Measurements from ENCODE around the gene SF3B2.
"Not testable (repeated sequence)": the region's sequence is repeated elsewhere in the genome, so short reads cannot be mapped to it uniquely, and the experiment has no call there.

SF3B2 gene

DNA sequence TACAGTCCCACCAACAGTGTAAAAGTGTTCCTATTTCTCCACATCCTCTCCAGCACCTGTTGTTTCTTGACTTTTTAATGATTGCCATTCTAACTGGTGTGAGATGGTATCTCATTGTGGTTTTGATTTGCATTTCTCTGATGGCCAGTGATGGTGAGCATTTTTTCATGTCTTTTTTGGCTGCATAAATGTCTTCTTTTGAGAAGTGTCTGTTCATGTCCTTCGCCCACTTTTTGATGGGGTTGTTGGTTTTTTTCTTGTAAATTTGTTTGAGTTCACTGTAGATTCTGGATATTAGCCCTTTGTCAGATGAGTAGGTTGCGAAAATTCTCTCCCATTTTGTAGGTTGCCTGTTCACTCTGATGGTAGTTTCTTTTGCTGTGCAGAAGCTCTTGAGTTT is 40.0 kb downstream of the SF3B2 start:
- not testable (repeated sequence) for H3K9ac ChIP-seq (ENCODE audit: low read depth, low read length); H3K27ac ChIP-seq (ENCODE audit: low read depth, low read length); H3K36me3 ChIP-seq (ENCODE audit: control insufficient read depth, insufficient read depth, low read length); H3K4me1 ChIP-seq (ENCODE audit: control insufficient read depth, insufficient read depth, low read length); H3K4me3 ChIP-seq (ENCODE audit: low read depth, low read length); H3K27me3 ChIP-seq (ENCODE audit: control insufficient read depth, insufficient read depth, low read length); H3K9me3 ChIP-seq (ENCODE audit: control insufficient read depth, insufficient read depth, low read length)

- H3K4me1 ChIP-seq (ENCODE audit: control insufficient read depth, insufficient read depth, low read length); H3K27ac ChIP-seq (ENCODE audit: low read depth, low read length); H3K27me3 ChIP-seq (ENCODE audit: control insufficient read depth, insufficient read depth, low read length); H3K9ac ChIP-seq (ENCODE audit: low read depth, low read length); H3K9me3 ChIP-seq (ENCODE audit: control insufficient read depth, insufficient read depth, low read length); H3K36me3 ChIP-seq (ENCODE audit: control insufficient read depth, insufficient read depth, low read length); H3K4me3 ChIP-seq (ENCODE audit: low read depth, low read length): not testable (repeated sequence)
Measured at GRCh38 chr11:66099746-66100145, 47.6 kb downstream of the SF3B2 start.

DNA sequence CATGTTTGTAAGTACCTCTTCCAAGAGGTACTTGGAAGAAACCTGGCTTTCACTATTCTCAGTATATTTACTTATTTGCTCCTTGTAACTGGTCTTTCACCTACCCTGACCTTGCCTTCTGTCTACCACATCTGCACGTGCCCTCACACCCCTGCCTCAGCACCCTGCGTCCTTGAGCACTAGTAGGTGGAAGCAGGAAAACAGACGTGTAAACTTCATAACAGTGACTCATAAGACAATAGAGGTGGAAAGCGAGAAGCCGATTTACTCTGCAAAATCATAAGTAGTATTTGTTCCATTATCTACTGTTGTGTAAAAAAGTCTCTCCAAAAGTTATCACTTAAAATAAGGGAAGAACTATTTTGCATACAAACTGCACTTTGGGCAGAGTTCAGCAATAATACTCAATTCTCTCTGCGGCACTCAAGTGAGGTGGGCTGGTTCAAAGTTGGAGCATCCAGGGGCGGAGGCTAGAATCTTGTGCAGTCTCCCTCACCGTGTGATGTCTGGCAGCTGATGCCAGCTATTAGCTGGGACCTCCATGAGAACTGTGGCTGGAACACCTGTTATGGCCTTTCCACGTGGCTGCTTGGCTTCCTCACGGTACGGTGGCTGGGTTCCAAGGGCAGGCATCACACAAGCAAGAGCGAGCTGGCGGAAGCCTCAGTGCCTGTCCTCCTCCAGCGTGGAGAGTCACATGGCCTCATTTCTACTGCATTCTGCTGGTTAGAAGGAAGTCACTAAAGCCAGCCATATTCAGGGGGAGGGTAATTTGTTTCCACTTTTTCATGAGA is 48.3 kb downstream of the SF3B2 start:
- no peaks in the 10 kb centered on the region for H3K4me1 ChIP-seq (ENCODE audit: control insufficient read depth, insufficient read depth, low read length)

GRCh38 chr11:66101066-66101464 is 48.9 kb downstream of the SF3B2 start:
- no peaks in the 10 kb centered on the region for H3K4me1 ChIP-seq (ENCODE audit: control insufficient read depth, insufficient read depth, low read length)
- no peak overlapping the region for H3K9ac ChIP-seq (ENCODE audit: low read depth, low read length)
- no peak overlapping the region for H3K27ac ChIP-seq (ENCODE audit: low read depth, low read length)

More for the DNA sequence above, 48.3 kb downstream of the SF3B2 start:
- Histone ChIP-seq H3K36me3 (ENCODE audit: control insufficient read depth, insufficient read depth, low read length) (no peaks in the 10 kb centered on the region), H3K4me3 (ENCODE audit: low read depth, low read length) (no peak overlapping the region), H3K27ac (ENCODE audit: low read depth, low read length) (no peak overlapping the region), H3K27me3 (ENCODE audit: control insufficient read depth, insufficient read depth, low read length) (no peaks in the 10 kb centered on the region), H3K9ac (ENCODE audit: low read depth, low read length) (no peak overlapping the region), H3K9me3 (ENCODE audit: control insufficient read depth, insufficient read depth, low read length) (no peaks in the 10 kb centered on the region)

GRCh38 chr11:66104057-66104638 is 52.0 kb downstream of the SF3B2 start:
- no peaks in the 10 kb centered on the region for H3K36me3 ChIP-seq (ENCODE audit: control insufficient read depth, insufficient read depth, low read length)
- H3K4me1 ChIP-seq (ENCODE audit: control insufficient read depth, insufficient read depth, low read length): peaks cover 11% of the 10 kb centered on the region
- H3K27me3 ChIP-seq (ENCODE audit: control insufficient read depth, insufficient read depth, low read length): no peaks in the 10 kb centered on the region
- H3K27ac ChIP-seq (ENCODE audit: low read depth, low read length): no peak overlapping the region
- H3K4me3 ChIP-seq (ENCODE audit: low read depth, low read length): no peak overlapping the region
- no peaks in the 10 kb centered on the region for H3K9me3 ChIP-seq (ENCODE audit: control insufficient read depth, insufficient read depth, low read length)
- no peak overlapping the region for H3K9ac ChIP-seq (ENCODE audit: low read depth, low read length)

More at GRCh38 chr11:66101066-66101464, 48.9 kb downstream of the SF3B2 start:
- Histone ChIP-seq H3K36me3 (ENCODE audit: control insufficient read depth, insufficient read depth, low read length) (no peaks in the 10 kb centered on the region), H3K4me3 (ENCODE audit: low read depth, low read length) (no peak overlapping the region), H3K9me3 (ENCODE audit: control insufficient read depth, insufficient read depth, low read length) (no peaks in the 10 kb centered on the region), H3K27me3 (ENCODE audit: control insufficient read depth, insufficient read depth, low read length) (no peaks in the 10 kb centered on the region)

DNA sequence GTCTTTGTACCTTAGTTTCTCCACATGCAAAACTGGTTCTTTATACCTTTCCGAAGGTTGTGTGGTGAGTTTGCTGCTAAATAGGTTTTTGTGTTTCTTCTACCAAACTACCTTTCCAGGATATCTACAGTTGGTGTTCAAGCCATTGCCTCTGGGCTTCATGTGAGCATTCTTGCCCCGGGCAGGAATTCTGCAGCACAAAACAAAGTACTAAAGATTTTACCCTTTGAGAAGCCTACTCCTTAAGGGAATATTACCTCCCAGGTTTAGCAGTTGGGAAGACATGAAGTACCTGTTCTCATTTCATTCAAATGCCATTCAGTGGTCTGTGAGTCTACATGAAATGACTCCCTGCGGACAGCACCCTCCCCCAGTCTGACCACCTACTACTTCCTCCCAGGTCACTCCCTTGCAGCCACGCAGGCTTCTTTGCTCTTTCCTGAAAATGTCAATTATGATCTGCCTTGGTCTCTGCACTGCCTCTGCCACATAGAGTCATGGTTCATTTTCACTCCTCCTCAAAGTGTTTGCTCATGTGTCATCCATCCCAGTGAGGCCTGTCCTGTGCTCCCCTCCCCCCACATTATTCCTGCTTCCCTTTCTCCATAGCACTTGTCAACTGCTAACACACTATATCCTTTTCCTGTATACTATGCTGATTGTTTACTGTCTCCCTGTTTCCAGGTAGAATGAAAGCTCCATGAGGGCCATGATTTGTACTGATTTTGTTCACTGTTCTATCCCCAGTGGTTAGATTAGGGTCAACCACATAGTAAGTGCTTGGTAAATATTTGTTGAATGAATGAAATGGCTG is 54.8 kb downstream of the SF3B2 start:
- no peaks in the 10 kb centered on the region for H3K27me3 ChIP-seq (ENCODE audit: control insufficient read depth, insufficient read depth, low read length)
- H3K4me3 ChIP-seq (ENCODE audit: low read depth, low read length): no peak overlapping the region
- H3K4me1 ChIP-seq (ENCODE audit: control insufficient read depth, insufficient read depth, low read length): peaks cover 20% of the 10 kb centered on the region
- H3K9me3 ChIP-seq (ENCODE audit: control insufficient read depth, insufficient read depth, low read length): no peaks in the 10 kb centered on the region
- no peak overlapping the region for H3K9ac ChIP-seq (ENCODE audit: low read depth, low read length)
- no peaks in the 10 kb centered on the region for H3K36me3 ChIP-seq (ENCODE audit: control insufficient read depth, insufficient read depth, low read length)
- H3K27ac ChIP-seq (ENCODE audit: low read depth, low read length): peak overlapping the region; percentile 2

- Histone ChIP-seq H3K27ac (ENCODE audit: low read depth, low read length) (no peak overlapping the region), H3K9ac (ENCODE audit: low read depth, low read length) (no peak overlapping the region), H3K4me1 (ENCODE audit: control insufficient read depth, insufficient read depth, low read length) (peaks cover 29% of the 10 kb centered on the region), H3K4me3 (ENCODE audit: low read depth, low read length) (no peak overlapping the region), H3K36me3 (ENCODE audit: control insufficient read depth, insufficient read depth, low read length) (no peaks in the 10 kb centered on the region), H3K9me3 (ENCODE audit: control insufficient read depth, insufficient read depth, low read length) (no peaks in the 10 kb centered on the region), H3K27me3 (ENCODE audit: control insufficient read depth, insufficient read depth, low read length) (no peaks in the 10 kb centered on the region)
Measured at GRCh38 chr11:66107600-66108510, 55.7 kb downstream of the SF3B2 start.

GRCh38 chr11:66109294-66109693 is 57.1 kb downstream of the SF3B2 start:
- H3K9ac ChIP-seq (ENCODE audit: low read depth, low read length): no peak overlapping the region
- no peak overlapping the region for H3K27ac ChIP-seq (ENCODE audit: low read depth, low read length)
- no peak overlapping the region for H3K4me3 ChIP-seq (ENCODE audit: low read depth, low read length)
- H3K9me3 ChIP-seq (ENCODE audit: control insufficient read depth, insufficient read depth, low read length): no peaks in the 10 kb centered on the region
- H3K4me1 ChIP-seq (ENCODE audit: control insufficient read depth, insufficient read depth, low read length): peaks cover 38% of the 10 kb centered on the region
- H3K27me3 ChIP-seq (ENCODE audit: control insufficient read depth, insufficient read depth, low read length): no peaks in the 10 kb centered on the region
- H3K36me3 ChIP-seq (ENCODE audit: control insufficient read depth, insufficient read depth, low read length): no peaks in the 10 kb centered on the region

DNA sequence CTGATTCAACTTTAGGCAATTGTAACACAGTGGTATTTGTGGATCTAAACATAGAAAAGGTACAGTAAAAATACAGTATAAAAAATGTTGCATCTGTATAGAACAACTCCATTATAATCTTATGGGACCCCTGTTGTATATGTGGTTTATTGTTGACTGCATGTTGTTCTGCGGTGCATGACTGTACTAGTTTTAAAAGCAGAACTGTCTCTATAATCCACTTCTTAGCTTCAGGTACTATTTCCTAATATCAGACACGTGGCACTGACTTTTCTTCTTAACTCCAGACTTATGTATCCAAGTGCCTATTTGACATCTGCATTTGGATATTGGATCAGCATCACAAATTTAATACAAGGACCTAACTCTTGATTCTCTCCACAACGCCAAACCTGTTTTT is 59.0 kb downstream of the SF3B2 start:
- Histone ChIP-seq H3K36me3 (ENCODE audit: control insufficient read depth, insufficient read depth, low read length) (no peaks in the 10 kb centered on the region), H3K27me3 (ENCODE audit: control insufficient read depth, insufficient read depth, low read length) (no peaks in the 10 kb centered on the region), H3K4me3 (ENCODE audit: low read depth, low read length) (no peak overlapping the region), H3K27ac (ENCODE audit: low read depth, low read length) (no peak overlapping the region), H3K9ac (ENCODE audit: low read depth, low read length) (no peak overlapping the region), H3K4me1 (ENCODE audit: control insufficient read depth, insufficient read depth, low read length) (peaks cover 48% of the 10 kb centered on the region), H3K9me3 (ENCODE audit: control insufficient read depth, insufficient read depth, low read length) (no peaks in the 10 kb centered on the region)

DNA sequence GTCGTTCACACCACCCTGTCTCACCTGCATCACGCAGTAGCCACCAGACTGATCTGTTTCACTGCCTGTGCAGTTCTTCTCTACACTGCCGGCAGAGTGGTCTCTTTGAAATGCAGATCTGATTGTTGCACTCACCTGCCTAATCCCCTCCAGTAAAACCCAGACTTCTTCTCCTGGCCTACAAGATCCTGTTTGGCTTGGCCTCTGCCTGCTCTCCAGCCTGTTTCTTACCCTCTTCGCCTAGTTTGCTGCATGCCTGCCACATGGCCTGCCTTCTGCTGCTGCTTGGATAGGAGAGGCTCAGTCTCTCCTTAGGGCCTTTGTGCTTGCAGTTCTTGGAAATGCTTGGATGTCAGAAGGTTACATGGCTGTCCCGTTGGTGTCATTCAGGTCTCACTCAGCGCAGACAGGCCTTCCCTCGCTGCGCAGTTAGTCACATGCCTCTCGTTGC is 59.9 kb downstream of the SF3B2 start:
- no peaks in the 10 kb centered on the region for H3K9me3 ChIP-seq (ENCODE audit: control insufficient read depth, insufficient read depth, low read length)
- H3K27ac ChIP-seq (ENCODE audit: low read depth, low read length): peak overlapping the region; percentile 5
- H3K36me3 ChIP-seq (ENCODE audit: control insufficient read depth, insufficient read depth, low read length): no peaks in the 10 kb centered on the region
- H3K27me3 ChIP-seq (ENCODE audit: control insufficient read depth, insufficient read depth, low read length): no peaks in the 10 kb centered on the region
- H3K9ac ChIP-seq (ENCODE audit: low read depth, low read length): no peak overlapping the region
- H3K4me1 ChIP-seq (ENCODE audit: control insufficient read depth, insufficient read depth, low read length): peaks cover 42% of the 10 kb centered on the region
- H3K4me3 ChIP-seq (ENCODE audit: low read depth, low read length): peak overlapping the region; percentile 18; the same call in 1 of the 2 replicates

Data from HUES48 (cell line).